ENCODE results near the gene DUS4L.

DUS4L gene

GRCh38 chr7:107605218-107605815 is 41.5 kb downstream of the DUS4L start:
- no peak for TF ChIP-seq EZH2 (IDR thresholded peaks at IDR 0.05; ENCODE audit: borderline replicate concordance, low read depth, low read length, severe bottlenecking)
- no peak for TF ChIP-seq CTCF (IDR thresholded peaks at IDR 0.05; ENCODE audit: borderline replicate concordance, extremely low read depth, low read length, poor library complexity, severe bottlenecking)
- Histone ChIP-seq H3K27me3 (ENCODE audit: insufficient read depth, low read length, poor library complexity) (no peaks in the 10 kb centered on the region), H3K9ac (ENCODE audit: low read depth, low read length) (no peak overlapping the region), H4K20me1 (ENCODE audit: insufficient read depth, low read length) (no peaks in the 10 kb centered on the region), H3K27ac (ENCODE audit: low read length) (no peak overlapping the region), H3K4me2 (ENCODE audit: insufficient read depth, low read length) (no peak overlapping the region), H3K4me3 (ENCODE audit: low read depth in 1 of 2, low read length in 2 of 2) (no peak overlapping the region), H3K4me1 (ENCODE audit: insufficient read depth, low read length) (no peaks in the 10 kb centered on the region), H2AFZ (ENCODE audit: low read depth, low read length) (no peak overlapping the region), H3K36me3 (ENCODE audit: insufficient read depth, low read length) (peaks cover 35% of the 10 kb centered on the region; the same call in 1 of the 2 replicates), H3K9me3 (ENCODE audit: insufficient read depth, low read length, severe bottlenecking) (no peaks in the 10 kb centered on the region), H3K79me2 (ENCODE audit: insufficient read depth, low read length) (no peaks in the 10 kb centered on the region)
- ATAC-seq (ENCODE audit: insufficient read depth, low read depth), result no peak
- DNase-seq, result no peak

GRCh38 chr7:107606303-107606702 is 42.5 kb downstream of the DUS4L start:
- H4K20me1 ChIP-seq (ENCODE audit: insufficient read depth, low read length), result no peaks in the 10 kb centered on the region
- H3K79me2 ChIP-seq (ENCODE audit: insufficient read depth, low read length), result no peaks in the 10 kb centered on the region
- peaks cover 25% of the 10 kb centered on the region; the same call in 1 of the 2 replicates for H3K36me3 ChIP-seq (ENCODE audit: insufficient read depth, low read length)
- no peak overlapping the region for H3K9ac ChIP-seq (ENCODE audit: low read depth, low read length)
- ATAC-seq (ENCODE audit: insufficient read depth, low read depth), result no peak
- no peak overlapping the region for H2AFZ ChIP-seq (ENCODE audit: low read depth, low read length)
- H3K27ac ChIP-seq (ENCODE audit: low read length), result no peak overlapping the region
- no peak for DNase-seq
- no peak overlapping the region for H3K4me2 ChIP-seq (ENCODE audit: insufficient read depth, low read length)
- H3K27me3 ChIP-seq (ENCODE audit: insufficient read depth, low read length, poor library complexity), result no peaks in the 10 kb centered on the region
- H3K4me3 ChIP-seq (ENCODE audit: low read depth in 1 of 2, low read length in 2 of 2), result no peak overlapping the region
- no peaks in the 10 kb centered on the region for H3K9me3 ChIP-seq (ENCODE audit: insufficient read depth, low read length, severe bottlenecking)
- TF ChIP-seq EZH2 (IDR thresholded peaks at IDR 0.05; ENCODE audit: borderline replicate concordance, low read depth, low read length, severe bottlenecking) (no peak), CTCF (IDR thresholded peaks at IDR 0.05; ENCODE audit: borderline replicate concordance, extremely low read depth, low read length, poor library complexity, severe bottlenecking) (no peak)
- no peaks in the 10 kb centered on the region for H3K4me1 ChIP-seq (ENCODE audit: insufficient read depth, low read length)

GRCh38 chr7:107609811-107610261 is 46.1 kb downstream of the DUS4L start:
- ATAC-seq (ENCODE audit: insufficient read depth, low read depth), result no peak
- Histone ChIP-seq H3K36me3 (ENCODE audit: insufficient read depth, low read length) (peaks cover 33% of the 10 kb centered on the region; the same call in 1 of the 2 replicates), H3K4me1 (ENCODE audit: insufficient read depth, low read length) (no peaks in the 10 kb centered on the region)

More at GRCh38 chr7:107609811-107610261, 46.1 kb downstream of the DUS4L start:
- H3K4me3 ChIP-seq (ENCODE audit: low read depth in 1 of 2, low read length in 2 of 2), result no peak overlapping the region
- no peaks in the 10 kb centered on the region for H3K79me2 ChIP-seq (ENCODE audit: insufficient read depth, low read length)
- TF ChIP-seq CTCF (IDR thresholded peaks at IDR 0.05; ENCODE audit: borderline replicate concordance, extremely low read depth, low read length, poor library complexity, severe bottlenecking), result no peak
- TF ChIP-seq EZH2 (IDR thresholded peaks at IDR 0.05; ENCODE audit: borderline replicate concordance, low read depth, low read length, severe bottlenecking), result no peak
- no peak overlapping the region for H3K4me2 ChIP-seq (ENCODE audit: insufficient read depth, low read length)
- H3K27ac ChIP-seq (ENCODE audit: low read length), result no peak overlapping the region
- no peaks in the 10 kb centered on the region for H3K27me3 ChIP-seq (ENCODE audit: insufficient read depth, low read length, poor library complexity)
- no peak overlapping the region for H3K9ac ChIP-seq (ENCODE audit: low read depth, low read length)
- no peak overlapping the region for H2AFZ ChIP-seq (ENCODE audit: low read depth, low read length)
- no peaks in the 10 kb centered on the region for H4K20me1 ChIP-seq (ENCODE audit: insufficient read depth, low read length)
- no peak for DNase-seq
- H3K9me3 ChIP-seq (ENCODE audit: insufficient read depth, low read length, severe bottlenecking), result no peaks in the 10 kb centered on the region
